ENCODE data around the gene PTBP2. TPM values are rescaled to one million over a fixed set of nuclear protein-coding genes. Genes with fewer than 3 reads are reported as not detected.

The PTBP2 gene
- total RNA-seq, 1 experiment from 2014 or later = 13.2 TPM

DNA sequence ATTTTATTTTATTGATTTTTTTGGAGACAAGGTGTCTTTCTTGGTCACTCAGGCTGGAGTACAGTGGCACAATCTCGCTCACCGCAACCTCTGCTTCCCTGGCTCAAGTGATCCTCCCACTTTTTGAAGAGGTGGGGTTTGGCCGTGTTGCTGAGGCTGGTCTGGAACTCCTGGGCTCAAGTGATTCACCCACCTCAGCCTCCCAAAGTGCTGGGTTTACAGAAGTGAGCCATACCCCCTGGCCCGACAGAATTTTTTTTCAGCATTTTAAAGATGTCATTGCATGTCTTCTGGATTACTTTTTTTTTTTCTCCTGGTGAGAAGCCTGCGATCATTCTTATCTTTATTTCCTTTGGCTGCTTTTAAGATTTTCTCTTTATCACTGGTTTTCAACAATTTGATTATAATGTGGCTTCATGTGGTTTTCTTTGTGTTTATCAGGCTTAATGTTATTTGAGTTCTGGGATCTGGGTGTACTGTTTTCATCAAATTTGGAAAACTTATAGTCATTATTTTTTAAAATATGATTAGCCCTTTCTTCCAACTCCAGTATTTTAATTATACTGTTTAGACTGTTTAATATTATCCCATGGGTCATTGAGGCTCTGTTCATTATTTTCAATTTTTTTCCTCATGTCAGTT is 23.1 kb upstream of the PTBP2 start:
- Histone ChIP-seq H3K27ac (ENCODE audit: low read depth, low read length) (no peak overlapping the region), H3K9me2 (ENCODE audit: insufficient read depth) (no peaks in the 10 kb centered on the region), H3K4me3 (replicated peaks in 1 of 2; ENCODE audit: low read depth in 1 of 2, low read length in 2 of 2) (no peak overlapping the region), H3K4me1 (ENCODE audit: control insufficient read depth in 1 of 2, insufficient read depth in 2 of 2, low read length in 2 of 2) (no peaks in the 10 kb centered on the region), H3K4me2 (ENCODE audit: low read length) (no peak overlapping the region), H3K79me2 (ENCODE audit: insufficient read depth, low read length) (no peaks in the 10 kb centered on the region), H2AFZ (ENCODE audit: low read depth, low read length, poor library complexity, severe bottlenecking) (no peak overlapping the region), H3K27me3 (ENCODE audit: insufficient read depth, low read length) (no peaks in the 10 kb centered on the region), H3K9ac (ENCODE audit: low read length) (no peak overlapping the region), H4K20me1 (ENCODE audit: insufficient read depth) (no peaks in the 10 kb centered on the region), H3K9me3 (ENCODE audit: control insufficient read depth in 1 of 2, insufficient read depth in 1 of 2, low read depth in 1 of 2, low read length in 2 of 2) (no peaks in the 10 kb centered on the region), H3K36me3 (ENCODE audit: control insufficient read depth in 1 of 2, insufficient read depth in 2 of 2, low read length in 2 of 2) (no peaks in the 10 kb centered on the region)
- ChIA-PET RAD21 (ENCODE audit: low non-redundant PET in 1 of 2, low total read pairs in 2 of 2, uncharacterized antibody in 2 of 2, unreplicated experiment in 2 of 2) (no interaction called here), CTCF (no interaction called here), POLR2A (no interaction called here)
- DNase-seq (ENCODE audit: low read depth, low spot score) (no peak), ATAC-seq (no peak)
- TF ChIP-seq ELF1 (IDR thresholded peaks at IDR 0.05; ENCODE audit: borderline replicate concordance, low read depth) (no peak), ZNF274 (IDR thresholded peaks at IDR 0.05; ENCODE audit: low read depth, low read length) (no peak), ZFX (IDR thresholded peaks at IDR 0.05) (no peak), EGR1 (IDR thresholded peaks at IDR 0.05; ENCODE audit: low read depth) (no peak), CEBPB (IDR thresholded peaks at IDR 0.05; ENCODE audit: low read depth) (no peak), POLR2A (IDR thresholded peaks at IDR 0.05; ENCODE audit: borderline replicate concordance, extremely low read depth, insufficient read depth, insufficient read length) (no peak), POLR2AphosphoS5 (IDR thresholded peaks at IDR 0.05; ENCODE audit: low read depth, low read length) (no peak), EZH2phosphoT487 (IDR thresholded peaks at IDR 0.05; ENCODE audit: borderline replicate concordance) (no peak), YY1 (IDR thresholded peaks at IDR 0.05; ENCODE audit: extremely low read depth, insufficient replicate concordance, low read depth, low read length) (no peak), JUND (IDR thresholded peaks at IDR 0.05) (no peak)
- intact Hi-C loops (cut with micrococcal nuclease) = no loop called here
- BruUV-seq (replicated peaks) = no TSS peak

GRCh38 chr1:96703186-96703585 is 18.4 kb upstream of the PTBP2 start:
- Histone ChIP-seq H3K4me3 (replicated peaks in 1 of 2; ENCODE audit: low read depth in 1 of 2, low read length in 2 of 2) (no peak overlapping the region), H3K27ac (ENCODE audit: low read depth, low read length) (no peak overlapping the region), H4K20me1 (ENCODE audit: insufficient read depth) (no peaks in the 10 kb centered on the region), H3K79me2 (ENCODE audit: insufficient read depth, low read length) (no peaks in the 10 kb centered on the region), H3K9me3 (ENCODE audit: control insufficient read depth in 1 of 2, insufficient read depth in 1 of 2, low read depth in 1 of 2, low read length in 2 of 2) (no peaks in the 10 kb centered on the region), H3K9ac (ENCODE audit: low read length) (no peak overlapping the region), H2AFZ (ENCODE audit: low read depth, low read length, poor library complexity, severe bottlenecking) (no peak overlapping the region), H3K4me2 (ENCODE audit: low read length) (no peak overlapping the region), H3K4me1 (ENCODE audit: control insufficient read depth in 1 of 2, insufficient read depth in 2 of 2, low read length in 2 of 2) (no peaks in the 10 kb centered on the region), H3K9me2 (ENCODE audit: insufficient read depth) (no peaks in the 10 kb centered on the region), H3K36me3 (ENCODE audit: control insufficient read depth in 1 of 2, insufficient read depth in 2 of 2, low read length in 2 of 2) (no peaks in the 10 kb centered on the region), H3K27me3 (ENCODE audit: insufficient read depth, low read length) (no peaks in the 10 kb centered on the region)
- RAD21 ChIA-PET (ENCODE audit: low non-redundant PET in 1 of 2, low total read pairs in 2 of 2, uncharacterized antibody in 2 of 2, unreplicated experiment in 2 of 2) = no interaction called here
- TF ChIP-seq EZH2phosphoT487 (IDR thresholded peaks at IDR 0.05; ENCODE audit: borderline replicate concordance) (no peak), ZFX (IDR thresholded peaks at IDR 0.05) (no peak), FOSL1 (IDR thresholded peaks at IDR 0.05; ENCODE audit: low read depth) (no peak), CEBPB (IDR thresholded peaks at IDR 0.05; ENCODE audit: low read depth) (no peak), JUND (IDR thresholded peaks at IDR 0.05) (no peak), ZNF274 (IDR thresholded peaks at IDR 0.05; ENCODE audit: low read depth, low read length) (no peak), EZH2 (IDR thresholded peaks at IDR 0.05) (no peak), SIN3A (IDR thresholded peaks at IDR 0.05; ENCODE audit: low read depth) (no peak), TCF7L2 (IDR thresholded peaks at IDR 0.05; ENCODE audit: borderline replicate concordance, extremely low read depth, insufficient read depth, insufficient read length) (no peak)
- intact Hi-C loops (cut with micrococcal nuclease) = no loop called here
- CTCF ChIA-PET = no interaction called here
- ATAC-seq (no peak), DNase-seq (ENCODE audit: low read depth, low spot score) (no peak)
- POLR2A ChIA-PET = no interaction called here
- no TSS peak for BruUV-seq (replicated peaks)

Data from HCT116 (cell line).